Rectal smooth muscle tissue (tissue), 1 donor: ENCODE measurements around the gene CELSR2.

Experiments used
- H3K27ac ChIP-seq: one replicate; pipeline ENCODE4 v1.7.0; 2013; ENCODE audit warnings: low read depth, low read length, inconsistent platforms
- H3K27me3 ChIP-seq: one replicate; pipeline ENCODE4 v1.7.0; 2013; ENCODE audit warnings: low read length; ENCODE audit not compliant: control insufficient read depth, insufficient read depth
- H3K36me3 ChIP-seq: one replicate; pipeline ENCODE4 v1.7.0; 2013; ENCODE audit warnings: low read length; ENCODE audit not compliant: control insufficient read depth, insufficient read depth
- H3K4me1 ChIP-seq: one replicate; pipeline ENCODE4 v1.7.0; 2013; ENCODE audit warnings: low read length; ENCODE audit not compliant: control insufficient read depth, insufficient read depth
- H3K4me3 ChIP-seq: one replicate; pipeline ENCODE4 v1.7.0; 2013; ENCODE audit warnings: low read length
- H3K9ac ChIP-seq: one replicate; pipeline ENCODE4 v1.7.0; 2013; ENCODE audit warnings: low read length

CELSR2 gene

GRCh38 chr1:109256971-109257681, 7.8 kb downstream of the CELSR2 start:
- no peak overlapping the region for H3K9ac ChIP-seq
- H3K36me3 ChIP-seq: no peaks in the 10 kb centered on the region
- H3K27ac ChIP-seq: no peak overlapping the region
- no peaks in the 10 kb centered on the region for H3K27me3 ChIP-seq
- peaks cover 18% of the 10 kb centered on the region for H3K4me1 ChIP-seq
- no peak overlapping the region for H3K4me3 ChIP-seq

- Histone ChIP-seq H3K27me3 (no peaks in the 10 kb centered on the region), H3K9ac (no peak overlapping the region), H3K4me1 (peaks cover 18% of the 10 kb centered on the region)
These were observed 8.5 kb downstream of the CELSR2 start for GRCh38 chr1:109257682-109258421.

GRCh38 chr1:109258481-109259466, 9.4 kb downstream of the CELSR2 start:
- H3K9ac ChIP-seq: no peak overlapping the region
- H3K4me1 ChIP-seq: peaks cover 12% of the 10 kb centered on the region
- H3K27me3 ChIP-seq: no peaks in the 10 kb centered on the region
- no peak overlapping the region for H3K4me3 ChIP-seq
- no peaks in the 10 kb centered on the region for H3K36me3 ChIP-seq
- no peak overlapping the region for H3K27ac ChIP-seq

More at GRCh38 chr1:109257682-109258421, 8.5 kb downstream of the CELSR2 start:
- Histone ChIP-seq H3K4me3 (no peak overlapping the region), H3K36me3 (no peaks in the 10 kb centered on the region), H3K27ac (no peak overlapping the region)

- H3K4me1 ChIP-seq: peaks cover under 1% of the 10 kb centered on the region
These were observed 10.6 kb downstream of the CELSR2 start for GRCh38 chr1:109259674-109260557.

GRCh38 chr1:109261006-109261405, 11.7 kb downstream of the CELSR2 start:
- Histone ChIP-seq H3K4me1 (no peaks in the 10 kb centered on the region), H3K27me3 (no peaks in the 10 kb centered on the region), H3K36me3 (no peaks in the 10 kb centered on the region), H3K4me3 (no peak overlapping the region), H3K27ac (no peak overlapping the region), H3K9ac (no peak overlapping the region)

More at GRCh38 chr1:109259674-109260557, 10.6 kb downstream of the CELSR2 start:
- Histone ChIP-seq H3K36me3 (no peaks in the 10 kb centered on the region), H3K27me3 (no peaks in the 10 kb centered on the region), H3K9ac (no peak overlapping the region), H3K4me3 (no peak overlapping the region), H3K27ac (no peak overlapping the region)

GRCh38 chr1:109261578-109261977, 12.2 kb downstream of the CELSR2 start:
- Histone ChIP-seq H3K9ac (no peak overlapping the region), H3K36me3 (no peaks in the 10 kb centered on the region), H3K4me1 (no peaks in the 10 kb centered on the region), H3K4me3 (no peak overlapping the region), H3K27me3 (no peaks in the 10 kb centered on the region), H3K27ac (no peak overlapping the region)

- no peak overlapping the region for H3K27ac ChIP-seq
- H3K27me3 ChIP-seq: no peaks in the 10 kb centered on the region
- H3K4me1 ChIP-seq: no peaks in the 10 kb centered on the region
- no peak overlapping the region for H3K9ac ChIP-seq
- H3K36me3 ChIP-seq: no peaks in the 10 kb centered on the region
- H3K4me3 ChIP-seq: no peak overlapping the region
These were observed 13.1 kb downstream of the CELSR2 start for GRCh38 chr1:109262231-109263055.

GRCh38 chr1:109263234-109263596, 13.9 kb downstream of the CELSR2 start:
- Histone ChIP-seq H3K27ac (no peak overlapping the region), H3K4me3 (no peak overlapping the region), H3K4me1 (no peaks in the 10 kb centered on the region), H3K9ac (no peak overlapping the region), H3K27me3 (no peaks in the 10 kb centered on the region), H3K36me3 (no peaks in the 10 kb centered on the region)

GRCh38 chr1:109263597-109264378, 14.4 kb downstream of the CELSR2 start:
- no peak overlapping the region for H3K4me3 ChIP-seq
- H3K27ac ChIP-seq: no peak overlapping the region
- H3K4me1 ChIP-seq: no peaks in the 10 kb centered on the region
- no peak overlapping the region for H3K9ac ChIP-seq
- H3K27me3 ChIP-seq: no peaks in the 10 kb centered on the region
- no peaks in the 10 kb centered on the region for H3K36me3 ChIP-seq

- no peaks in the 10 kb centered on the region for H3K36me3 ChIP-seq
- no peaks in the 10 kb centered on the region for H3K4me1 ChIP-seq
- H3K9ac ChIP-seq: no peak overlapping the region
- H3K4me3 ChIP-seq: no peak overlapping the region
- H3K27me3 ChIP-seq: no peaks in the 10 kb centered on the region
- no peak overlapping the region for H3K27ac ChIP-seq
These were observed 15.0 kb downstream of the CELSR2 start for GRCh38 chr1:109264379-109264755.
